ENCODE data around the gene MAP3K14. TPM values are rescaled to one million over a fixed set of nuclear protein-coding genes. Genes with fewer than 3 reads are reported as not detected.

MAP3K14 gene
- polyA plus RNA-seq, 3 donors = 1.4 to 29.9 (median 3.8) TPM

DNA sequence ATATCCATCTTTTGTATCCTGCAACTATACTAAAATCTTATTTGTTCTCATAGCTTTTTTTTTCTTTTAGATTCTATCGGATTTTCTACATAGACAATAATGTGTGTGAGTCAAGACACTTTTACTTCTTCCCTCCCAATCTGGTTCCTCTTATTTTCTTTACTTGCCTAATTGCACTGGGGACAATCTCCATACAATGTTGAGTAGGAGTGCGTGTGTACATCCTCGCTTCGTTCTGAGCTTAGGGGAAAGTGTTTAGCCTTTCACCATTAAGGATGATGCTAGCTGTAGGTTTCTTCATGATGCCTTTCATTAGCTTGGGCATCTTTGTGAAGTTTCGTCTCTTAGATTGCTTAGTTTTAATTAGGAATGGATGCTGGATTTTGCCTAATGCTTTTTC lies 57.8 kb downstream of the MAP3K14 start:
- Mint-ChIP-seq H3K36me3 (peaks cover 11 to 15% of the 10 kb centered on the region in 2 donors), H3K4me1 (peaks cover 42% of the 10 kb centered on the region), H3K27me3 (ENCODE audit: low read depth in 3 of 3) (peaks cover 8 to 15% (median 12%) of the 10 kb centered on the region in 3 donors), H3K4me3 (peak overlapping the region in 1 of 2 donors; percentile 16), H3K27ac (peak overlapping the region in 2 of 7 donors; percentile 28 to 65), H3K9me3 (peaks cover 0 to 2% (median 0%) of the 10 kb centered on the region in 7 donors)
- TF ChIP-seq, protein P1, sequence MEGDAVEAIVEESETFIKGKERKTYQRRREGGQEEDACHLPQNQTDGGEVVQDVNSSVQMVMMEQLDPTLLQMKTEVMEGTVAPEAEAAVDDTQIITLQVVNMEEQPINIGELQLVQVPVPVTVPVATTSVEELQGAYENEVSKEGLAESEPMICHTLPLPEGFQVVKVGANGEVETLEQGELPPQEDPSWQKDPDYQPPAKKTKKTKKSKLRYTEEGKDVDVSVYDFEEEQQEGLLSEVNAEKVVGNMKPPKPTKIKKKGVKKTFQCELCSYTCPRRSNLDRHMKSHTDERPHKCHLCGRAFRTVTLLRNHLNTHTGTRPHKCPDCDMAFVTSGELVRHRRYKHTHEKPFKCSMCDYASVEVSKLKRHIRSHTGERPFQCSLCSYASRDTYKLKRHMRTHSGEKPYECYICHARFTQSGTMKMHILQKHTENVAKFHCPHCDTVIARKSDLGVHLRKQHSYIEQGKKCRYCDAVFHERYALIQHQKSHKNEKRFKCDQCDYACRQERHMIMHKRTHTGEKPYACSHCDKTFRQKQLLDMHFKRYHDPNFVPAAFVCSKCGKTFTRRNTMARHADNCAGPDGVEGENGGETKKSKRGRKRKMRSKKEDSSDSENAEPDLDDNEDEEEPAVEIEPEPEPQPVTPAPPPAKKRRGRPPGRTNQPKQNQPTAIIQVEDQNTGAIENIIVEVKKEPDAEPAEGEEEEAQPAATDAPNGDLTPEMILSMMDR (IDR thresholded peaks at IDR 0.05) = no peak
- Histone ChIP-seq H3K4me2 (replicated peaks; ENCODE audit: extremely low read depth, low read length, poor library complexity, severe bottlenecking) (no peak overlapping the region), H3K27me3 (ENCODE audit: control insufficient read depth in 2 of 2, insufficient read depth in 2 of 2, low read length in 2 of 2) (peaks cover 0 to 5% of the 10 kb centered on the region in 2 donors), H3K4me3 (replicated peaks in 1 of 3; ENCODE audit: low read depth in 2 of 3, low read length in 3 of 3) (no peak overlapping the region), H3K36me3 (replicated peaks in 1 of 2; ENCODE audit: control insufficient read depth in 1 of 2, insufficient read depth in 2 of 2, low read length in 2 of 2) (peaks cover 10 to 14% of the 10 kb centered on the region in 2 donors), H2AFZ (ENCODE audit: insufficient read depth, low read depth, low read length, poor library complexity, severe bottlenecking) (no peak overlapping the region), H3K9ac (ENCODE audit: insufficient read depth, low read length, poor library complexity, severe bottlenecking) (no peak overlapping the region), H4K20me1 (ENCODE audit: insufficient read depth, low read length) (peaks cover 44% of the 10 kb centered on the region), H3K9me3 (replicated peaks in 1 of 2; ENCODE audit: control insufficient read depth in 1 of 2, insufficient read depth in 1 of 2, low read length in 2 of 2) (no peaks in the 10 kb centered on the region), H3K79me2 (ENCODE audit: insufficient read depth, low read length) (no peaks in the 10 kb centered on the region), H3K27ac (ENCODE audit: low read depth in 1 of 2, low read length in 2 of 2) (no peak overlapping the region), H3K4me1 (ENCODE audit: control insufficient read depth in 1 of 2, insufficient read depth in 2 of 2, low read length in 2 of 2) (peaks cover 18 to 44% of the 10 kb centered on the region in 2 donors)
- no CpG with 5 or more reads among the region's 5 CpGs for WGBS (ENCODE audit: insufficient coverage)
- intact Hi-C loops (cut with micrococcal nuclease) = no loop called here
- peak in 2 of 3 donors; percentile 37 to 42 for DNase-seq

DNA sequence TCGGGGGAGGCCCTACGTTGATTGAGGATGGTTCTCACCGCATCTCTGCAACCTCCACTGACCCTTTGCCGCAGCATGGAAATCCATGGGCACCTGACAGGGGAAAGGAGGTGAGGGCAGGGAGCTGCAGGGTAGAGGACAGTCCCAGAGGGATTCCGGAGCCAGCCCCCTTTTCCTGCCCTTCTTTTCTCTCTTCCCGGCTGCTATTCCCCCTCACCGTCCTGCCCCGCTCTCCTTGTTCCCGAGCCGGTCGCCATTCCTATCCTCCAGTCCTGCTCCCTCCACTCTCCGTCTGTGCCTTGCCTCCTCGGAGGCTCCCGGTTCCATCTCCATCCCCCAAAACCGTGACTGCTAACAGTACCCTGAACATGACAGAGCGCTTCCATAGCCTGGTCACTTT lies 59.7 kb downstream of the MAP3K14 start:
- WGBS (ENCODE audit: insufficient coverage) = 97% methylated on average over 11 of the region's 16 CpGs
- TF ChIP-seq, protein P1 (IDR thresholded peaks at IDR 0.05) = no peak
- intact Hi-C loops (cut with micrococcal nuclease) = no loop called here
- peaks cover 41% of the 10 kb centered on the region for H3K4me1 Mint-ChIP-seq
- Histone ChIP-seq H3K9me3 (replicated peaks in 1 of 2; ENCODE audit: control insufficient read depth in 1 of 2, insufficient read depth in 1 of 2, low read length in 2 of 2) (no peaks in the 10 kb centered on the region), H3K27ac (ENCODE audit: low read depth in 1 of 2, low read length in 2 of 2) (no peak overlapping the region), H4K20me1 (ENCODE audit: insufficient read depth, low read length) (peaks cover 25% of the 10 kb centered on the region), H3K36me3 (replicated peaks in 1 of 2; ENCODE audit: control insufficient read depth in 1 of 2, insufficient read depth in 2 of 2, low read length in 2 of 2) (no peaks in the 10 kb centered on the region), H3K9ac (ENCODE audit: insufficient read depth, low read length, poor library complexity, severe bottlenecking) (no peak overlapping the region), H3K4me1 (ENCODE audit: control insufficient read depth in 1 of 2, insufficient read depth in 2 of 2, low read length in 2 of 2) (peaks cover 13 to 36% of the 10 kb centered on the region in 2 donors), H3K79me2 (ENCODE audit: insufficient read depth, low read length) (no peaks in the 10 kb centered on the region), H2AFZ (ENCODE audit: insufficient read depth, low read depth, low read length, poor library complexity, severe bottlenecking) (no peak overlapping the region), H3K27me3 (ENCODE audit: control insufficient read depth in 2 of 2, insufficient read depth in 2 of 2, low read length in 2 of 2) (peaks cover 0 to 5% of the 10 kb centered on the region in 2 donors), H3K4me3 (replicated peaks in 1 of 3; ENCODE audit: low read depth in 2 of 3, low read length in 3 of 3) (no peak overlapping the region), H3K4me2 (replicated peaks; ENCODE audit: extremely low read depth, low read length, poor library complexity, severe bottlenecking) (no peak overlapping the region)
- H3K27ac Mint-ChIP-seq = no peak overlapping the region
- H3K9me3 Mint-ChIP-seq = peaks cover 0 to 2% (median 0%) of the 10 kb centered on the region in 7 donors
- H3K27me3 Mint-ChIP-seq (ENCODE audit: low read depth in 3 of 3) = peaks cover 8 to 15% (median 12%) of the 10 kb centered on the region in 3 donors
- H3K4me3 Mint-ChIP-seq = no peak overlapping the region
- H3K36me3 Mint-ChIP-seq = peaks cover 0 to 2% of the 10 kb centered on the region in 2 donors
- no peak for DNase-seq
